HepG2 (cell line): ENCODE data around the gene ZSWIM5. TPM values are rescaled to one million over a fixed set of nuclear protein-coding genes. Genes with fewer than 3 reads are reported as not detected.

Source experiments
- E2F1 ChIP-seq: sonication (generic); formaldehyde crosslinking; IDR thresholded peaks from 2 replicates; pipeline ENCODE4 v1.5.0; 2020; ENCODE audit warnings: missing genetic modification reagents
- HNF1B ChIP-seq: sonication (generic); formaldehyde crosslinking; IDR thresholded peaks from 2 replicates; pipeline ENCODE4 v1.5.1; 2020; ENCODE audit warnings: mild to moderate bottlenecking, moderate library complexity, missing genetic modification reagents
- MAZ ChIP-seq, 2 experiments: sonication (generic) in 1 of 2; formaldehyde crosslinking in 1 of 2; IDR thresholded peaks; 2 replicates each; pipeline versions ENCODE4 v1.5.0 to v1.6.1; 2012 to 2020; ENCODE audit warnings: low read depth in 2 of 2, mild to moderate bottlenecking in 2 of 2, borderline replicate concordance in 1 of 2, improper control_type of control experiment in 1 of 2, low read length in 1 of 2, missing genetic modification reagents in 1 of 2, moderate library complexity in 1 of 2
- TEAD2 ChIP-seq: sonication (generic); formaldehyde crosslinking; IDR thresholded peaks from 2 replicates; pipeline ENCODE4 v1.9.0; 2021; ENCODE audit warnings: missing genetic modification reagents
- TERF1 ChIP-seq: sonication (generic); formaldehyde crosslinking; IDR thresholded peaks from 2 replicates; pipeline ENCODE4 v1.8.0; 2022; ENCODE audit warnings: mild to moderate bottlenecking, missing genetic modification reagents, moderate library complexity
- UBTF ChIP-seq: sonication (generic); formaldehyde crosslinking; IDR thresholded peaks from 2 replicates; pipeline ENCODE4 v1.4.0; 2020; ENCODE audit warnings: mild to moderate bottlenecking, missing genetic modification reagents
- ZFP90 ChIP-seq: sonication (generic); formaldehyde crosslinking; IDR thresholded peaks from 2 replicates; pipeline ENCODE4 v1.8.0; 2022; ENCODE audit warnings: missing genetic modification reagents, mild to moderate bottlenecking, inconsistent platforms, borderline replicate concordance
- ZHX2 ChIP-seq, 2 experiments: sonication (generic) in 1 of 2; formaldehyde crosslinking in 1 of 2; IDR thresholded peaks; 2 replicates each; pipeline versions ENCODE4 v1.6.1 to v1.9.0; 2014 to 2022; ENCODE audit warnings: antibody characterized with exemption in 1 of 2, borderline replicate concordance in 1 of 2, inconsistent platforms in 1 of 2, low read depth in 1 of 2, missing genetic modification reagents in 1 of 2
- ZNF280D ChIP-seq: sonication (generic); formaldehyde crosslinking; IDR thresholded peaks from 2 replicates; pipeline ENCODE4 v1.5.1; 2020; ENCODE audit warnings: mild to moderate bottlenecking, missing genetic modification reagents
- ZNF44 ChIP-seq: sonication (generic); formaldehyde crosslinking; IDR thresholded peaks from 2 replicates; pipeline ENCODE4 v1.5.1; 2020; ENCODE audit warnings: mild to moderate bottlenecking, missing genetic modification reagents
- ZNF441 ChIP-seq: sonication (generic); formaldehyde crosslinking; IDR thresholded peaks from 2 replicates; pipeline ENCODE4 v1.7.0; 2021; ENCODE audit warnings: missing genetic modification reagents, borderline replicate concordance
- ZNF577 ChIP-seq: sonication (generic); formaldehyde crosslinking; IDR thresholded peaks from 2 replicates; pipeline ENCODE4 v1.4.0; 2020; ENCODE audit warnings: mild to moderate bottlenecking, low read depth, missing genetic modification reagents, borderline replicate concordance
- polyA plus RNA-seq, 8 experiments: library from polyadenylated mRNA; depleted of rRNA in 3 of 8; stranded (reverse) in 7 of 8; unstranded in 1 of 8; fragments of >200 nt; fragmentation: Illumina TruSeq in 4 of 8; extraction: Trizol in 4 of 8; gene quantifications; 2 replicates each; pipeline versions ENCODE4 v1.2.1 to v1.2.3, GENCODE V29; 2011 to 2016; ENCODE audit warnings: low read depth in 4 of 8, missing spikeins in 1 of 8, mixed read lengths in 1 of 8; ENCODE audit not compliant: insufficient read depth in 1 of 8
- total RNA-seq, 5 experiments: library from RNA; depleted of rRNA; stranded (reverse); fragments of >200 nt; fragmentation: Illumina TruSeq; extraction: Trizol; gene quantifications; 2 replicates each; pipeline ENCODE4 v1.2.3, GENCODE V29; 2016; ENCODE audit warnings: low read depth in 1 of 5

Gene ZSWIM5
- total and polyA plus RNA-seq, 2 of the 13 experiments (the other 11 are each of a cell fraction or from before 2014, with no cell fraction given), result 11.0 to 20.6 TPM

- TF ChIP-seq MAZ (IDR thresholded peaks at IDR 0.05; ENCODE audit: borderline replicate concordance, low read depth, low read length) (no peak), MAZ (CRISPR knock-in tag; IDR thresholded peaks at IDR 0.05; ENCODE audit: low read depth) (no peak), ZHX2 (IDR thresholded peaks at IDR 0.05; ENCODE audit: low read depth) (no peak), ZHX2 (CRISPR knock-in tag; IDR thresholded peaks at IDR 0.05; ENCODE audit: borderline replicate concordance) (no peak), E2F1 (CRISPR knock-in tag) (no peak), ZNF280D (CRISPR knock-in tag) (no peak), TERF1 (CRISPR knock-in tag) (no peak), TEAD2 (CRISPR knock-in tag) (no peak), ZNF577 (CRISPR knock-in tag) (no peak), ZFP90 (no peak), UBTF (CRISPR knock-in tag) (no peak), HNF1B (CRISPR knock-in tag) (no peak), ZNF44 (no peak), ZNF441 (CRISPR knock-in tag) (no peak)
These were observed 34.4 kb downstream of the ZSWIM5 start (continued) for GRCh38 chr1:45172005-45172404.
